NCI-H345 (cell line): ENCODE results near the gene C22orf42.
"Not testable (repeated sequence)": the region's sequence is repeated elsewhere in the genome, so short reads cannot be mapped to it uniquely, and the experiment has no call there.

Source experiments
- DNase-seq: peaks from one replicate; lab custom pipeline; 2025; lab: John Stamatoyannopoulos, UW

Gene C22orf42

DNA sequence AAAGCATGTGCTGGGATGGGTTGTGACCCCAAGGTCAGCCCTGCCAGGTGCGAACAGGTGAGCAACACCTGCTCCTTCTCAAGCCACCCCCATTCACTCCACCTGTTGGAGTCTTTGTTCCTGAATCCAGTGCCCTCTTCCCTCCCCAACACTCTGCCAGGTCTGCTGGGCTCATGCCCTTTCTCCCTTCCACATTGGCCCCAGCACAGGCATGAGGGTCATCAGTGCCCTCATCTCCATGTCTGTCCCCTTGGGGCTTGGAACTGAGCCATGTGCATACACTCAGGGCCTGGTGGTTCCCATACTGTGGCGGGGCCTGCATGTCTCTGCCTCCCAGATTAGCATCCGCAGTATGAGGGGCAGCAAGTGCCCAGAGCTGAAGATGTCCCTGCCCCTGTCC lies 26.7 kb upstream of the C22orf42 start:
- DNase-seq, result no peak

DNA sequence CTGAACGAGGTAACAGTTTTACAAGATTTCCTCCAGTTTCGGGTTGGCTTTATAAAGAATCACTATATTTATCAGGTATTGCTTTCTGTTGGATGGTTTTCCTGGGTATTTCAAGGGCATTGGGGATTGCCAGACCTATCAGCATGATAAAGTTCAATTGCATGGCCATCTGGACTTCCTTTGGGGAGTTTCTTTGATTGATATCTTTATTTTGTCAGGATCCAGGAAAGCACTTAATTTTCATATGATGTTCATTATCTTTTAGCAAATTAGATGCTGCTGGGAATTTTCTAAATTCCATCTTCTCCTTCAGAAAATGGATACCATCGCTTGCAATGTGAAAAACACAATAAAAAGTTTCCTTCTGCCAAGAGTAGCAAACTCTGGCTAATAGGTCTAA lies 24.5 kb upstream of the C22orf42 start:
- no peak for DNase-seq

DNA sequence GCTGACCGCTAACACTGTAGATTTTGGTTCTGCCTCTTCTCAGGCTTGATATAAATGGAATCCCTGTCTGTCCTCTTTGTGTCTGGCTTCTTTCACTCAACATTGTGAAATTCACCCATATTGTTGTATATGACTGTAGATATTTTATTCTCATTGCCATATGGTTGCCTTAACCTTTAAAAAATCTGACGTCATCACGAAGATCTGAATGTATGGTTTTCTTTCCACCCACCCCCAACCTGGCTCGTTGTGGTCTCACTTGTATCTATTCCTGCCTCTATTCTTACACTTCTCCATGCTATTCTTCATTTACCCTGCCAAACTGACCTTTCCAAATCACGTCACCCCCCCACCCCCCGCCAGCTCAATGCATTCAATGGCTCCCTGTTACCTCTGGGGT lies 21.9 kb upstream of the C22orf42 start:
- no peak for DNase-seq

DNA sequence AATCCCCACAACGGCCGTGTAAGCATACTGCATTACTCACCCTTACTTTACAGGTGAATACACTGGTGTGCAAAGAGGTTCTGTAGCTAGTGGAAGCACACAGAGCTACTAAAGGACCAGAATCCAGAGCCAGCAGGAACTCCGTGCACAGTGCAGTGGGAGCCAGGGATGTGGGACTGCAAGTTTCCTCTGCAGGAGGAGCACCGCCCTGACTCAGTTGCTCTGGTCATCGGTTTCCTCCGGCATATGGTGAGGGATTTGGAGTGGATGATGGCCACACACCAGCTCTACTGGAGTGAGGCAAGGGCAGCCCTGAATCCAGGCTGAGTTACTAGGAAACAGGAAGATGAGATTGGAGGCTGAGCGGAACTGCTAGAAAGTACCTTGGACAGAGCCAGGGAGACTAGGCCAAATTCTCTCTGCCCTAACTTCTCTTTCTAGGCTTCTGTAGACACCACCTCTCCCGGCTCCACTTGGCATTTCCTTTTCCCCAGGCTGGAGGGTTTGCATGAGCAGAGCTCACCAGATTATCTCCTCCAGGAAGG lies 18.2 kb upstream of the C22orf42 start:
- DNase-seq, result no peak

DNA sequence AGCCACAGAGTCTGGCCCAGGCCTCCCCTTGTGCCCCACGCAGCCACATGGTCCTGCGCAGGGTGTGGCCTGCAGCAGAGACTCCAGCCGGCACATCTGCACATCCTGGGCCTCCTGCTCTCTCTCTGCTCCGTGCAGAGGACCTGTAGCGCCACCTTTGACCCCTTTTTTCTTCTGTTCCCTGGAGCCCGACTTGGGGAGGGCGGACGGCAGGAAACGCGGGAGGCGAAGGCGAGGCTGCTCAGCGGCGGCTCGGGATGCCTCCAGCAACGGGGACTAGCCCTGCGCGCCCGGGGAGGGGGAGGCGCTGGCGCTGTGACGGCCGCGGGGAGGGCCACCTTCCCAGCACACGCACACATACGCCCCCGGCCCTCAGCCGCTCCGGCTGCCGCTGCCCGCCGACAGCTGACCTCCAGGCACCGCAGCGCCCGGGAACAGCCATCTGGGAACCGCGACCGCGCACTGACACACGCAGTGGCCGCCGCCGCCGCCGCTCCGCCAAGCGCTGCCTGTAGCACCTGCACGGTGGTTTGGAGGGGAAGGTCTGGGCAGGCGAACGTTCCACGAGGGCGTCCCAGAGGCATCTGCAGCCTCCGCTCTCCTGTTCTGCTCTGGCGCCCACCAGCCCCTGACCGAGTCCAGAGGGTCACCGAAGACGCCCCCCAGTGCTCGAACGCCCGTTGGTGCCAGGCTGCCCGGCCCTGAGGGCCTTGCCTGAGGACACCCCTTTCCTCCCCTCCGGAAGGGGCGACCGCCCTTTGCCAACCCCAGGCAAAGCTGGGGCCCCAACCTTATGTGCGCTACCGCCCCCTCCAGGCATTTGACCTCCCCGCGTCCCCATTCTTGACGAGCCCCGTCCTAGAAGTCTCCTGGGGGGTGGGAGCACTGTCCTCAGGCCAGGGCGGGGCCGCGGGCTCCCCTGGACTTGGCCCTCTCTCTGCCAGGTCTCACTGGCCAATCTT lies 16.9 kb upstream of the C22orf42 start:
- DNase-seq, result no peak

DNA sequence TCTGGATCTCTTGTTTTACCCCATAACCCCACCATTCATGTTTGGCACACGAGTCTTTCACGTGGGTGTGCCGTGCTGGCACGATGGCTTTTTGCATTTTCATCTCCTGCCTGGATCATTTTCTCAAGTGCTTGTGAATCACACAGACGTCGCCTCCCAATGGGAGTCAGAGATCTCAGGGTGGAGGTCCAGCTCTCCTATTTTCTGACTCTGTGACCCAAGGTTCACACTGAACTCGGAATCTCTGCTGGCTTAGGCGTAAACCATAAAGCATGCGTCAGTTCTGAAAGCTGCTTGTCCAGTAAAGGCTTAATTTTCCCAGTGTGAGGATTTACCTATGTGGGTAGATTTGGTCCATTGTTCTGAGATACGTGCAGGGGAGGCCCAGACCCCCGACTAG lies 16.0 kb upstream of the C22orf42 start:
- no peak for DNase-seq

DNA sequence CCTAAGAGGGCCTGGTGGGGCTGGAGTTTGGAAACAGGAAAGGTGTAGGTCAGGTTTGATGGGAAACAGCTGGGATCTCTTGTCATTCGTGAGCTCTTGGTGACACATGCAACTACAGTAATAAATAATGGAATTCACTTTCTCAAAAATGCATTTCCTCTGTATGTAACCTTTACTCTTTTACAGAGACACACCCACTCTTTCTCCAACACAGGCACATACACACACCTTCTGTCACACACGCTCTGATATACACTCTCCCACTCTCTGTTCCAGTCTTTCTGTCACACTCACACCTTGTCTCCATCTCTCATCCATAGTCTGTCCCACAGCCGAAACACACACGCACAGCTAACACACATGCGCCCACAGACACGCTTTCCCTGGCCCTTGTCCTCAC lies 6.6 kb upstream of the C22orf42 start:
- no peak for DNase-seq

DNA sequence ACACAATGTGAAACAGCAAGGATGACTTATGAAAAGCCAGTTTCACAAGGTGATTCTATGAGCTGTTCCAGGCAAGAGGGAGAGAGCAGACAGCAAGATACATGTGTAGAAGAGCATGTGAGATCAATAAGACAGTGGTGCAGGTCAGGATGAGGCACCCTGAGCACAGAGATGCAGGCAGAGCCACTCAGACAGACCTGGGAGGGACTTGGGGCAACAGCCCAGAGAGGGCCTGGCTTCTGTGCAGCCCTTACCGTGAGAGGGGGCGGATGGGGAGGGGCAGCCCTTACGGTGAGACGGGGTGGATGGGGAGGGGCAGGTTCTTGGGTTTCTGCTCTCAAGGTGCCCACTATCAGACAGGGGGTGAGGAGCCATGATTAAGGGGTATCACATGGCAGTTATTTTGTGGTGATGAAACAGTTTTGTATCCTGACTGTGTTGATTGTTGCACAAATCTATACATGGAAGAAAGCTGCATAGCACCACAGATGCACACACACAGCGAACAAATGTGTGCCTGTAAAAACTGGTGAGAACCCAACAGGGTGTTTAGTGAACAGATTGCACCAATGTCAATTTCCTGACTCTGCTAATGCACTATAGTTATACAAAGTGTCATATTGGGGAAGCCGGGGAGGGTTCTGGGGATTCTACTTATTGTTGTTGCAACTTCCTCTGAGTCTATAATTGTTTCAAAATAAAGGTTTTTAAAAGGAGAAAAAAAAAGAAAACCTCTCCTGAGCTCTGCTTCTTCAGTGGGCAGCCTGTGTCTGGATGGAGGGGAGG lies 5.2 kb upstream of the C22orf42 start:
- DNase-seq, result no peak

DNA sequence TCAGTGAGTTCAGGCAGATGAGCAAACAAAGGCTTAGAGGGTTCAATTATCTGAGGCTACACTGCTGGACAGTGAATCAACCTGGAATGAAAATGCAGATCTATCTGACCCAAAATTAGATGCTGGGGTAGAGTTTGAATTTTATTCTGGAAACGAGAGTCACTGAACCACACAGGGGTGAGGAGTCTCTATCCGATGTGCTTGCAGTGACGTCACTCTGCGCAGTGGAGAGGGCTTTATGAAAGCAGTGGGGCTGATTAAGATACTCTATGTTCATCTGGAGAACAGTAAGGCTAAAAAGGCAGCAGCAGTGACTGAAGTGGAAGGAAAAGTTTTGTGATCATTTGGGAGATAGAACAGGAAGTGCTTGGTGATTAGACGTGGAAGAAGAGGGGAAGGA lies 1.3 kb upstream of the C22orf42 start:
- not testable (repeated sequence) for DNase-seq

DNA sequence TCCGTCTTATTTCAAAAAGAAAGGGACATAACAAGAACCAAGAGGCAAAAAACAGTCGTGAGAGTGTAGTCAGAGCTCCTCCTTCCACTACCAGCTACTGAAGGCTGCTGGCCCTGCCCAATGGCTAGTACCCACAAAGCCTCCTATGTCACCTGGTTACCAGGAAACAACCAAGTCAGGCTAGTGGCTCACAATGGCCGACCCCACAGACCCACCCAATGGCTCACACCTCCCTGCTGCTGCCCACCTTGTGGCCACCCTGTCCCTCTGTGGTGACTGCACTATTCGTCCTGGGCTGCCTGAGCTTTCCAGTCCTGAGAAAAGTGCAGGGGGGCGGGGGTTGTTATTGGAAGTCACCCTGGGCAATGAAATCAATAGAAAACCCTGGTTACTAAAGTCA lies 1.5 kb downstream of the C22orf42 start:
- DNase-seq, result not testable (repeated sequence)

DNA sequence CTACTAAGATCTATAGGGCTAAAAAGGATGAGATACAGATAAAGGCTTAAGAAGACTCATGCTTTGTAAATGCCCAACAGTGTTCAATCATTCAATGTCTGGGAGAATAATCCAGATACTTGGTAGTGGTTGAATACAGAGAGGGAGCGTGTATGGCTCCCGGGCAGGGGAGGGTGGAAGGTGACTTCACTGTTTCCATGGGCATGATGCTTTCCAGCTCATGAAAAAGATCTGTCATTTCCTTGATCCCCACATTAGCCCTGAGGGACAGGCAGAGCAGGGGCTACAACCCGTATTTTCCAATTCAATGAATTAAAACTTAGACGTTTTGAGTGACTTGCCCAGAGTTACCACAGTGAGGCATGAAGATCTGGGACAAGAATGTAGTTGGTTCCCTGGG lies 4.4 kb downstream of the C22orf42 start:
- DNase-seq, result not testable (repeated sequence)

DNA sequence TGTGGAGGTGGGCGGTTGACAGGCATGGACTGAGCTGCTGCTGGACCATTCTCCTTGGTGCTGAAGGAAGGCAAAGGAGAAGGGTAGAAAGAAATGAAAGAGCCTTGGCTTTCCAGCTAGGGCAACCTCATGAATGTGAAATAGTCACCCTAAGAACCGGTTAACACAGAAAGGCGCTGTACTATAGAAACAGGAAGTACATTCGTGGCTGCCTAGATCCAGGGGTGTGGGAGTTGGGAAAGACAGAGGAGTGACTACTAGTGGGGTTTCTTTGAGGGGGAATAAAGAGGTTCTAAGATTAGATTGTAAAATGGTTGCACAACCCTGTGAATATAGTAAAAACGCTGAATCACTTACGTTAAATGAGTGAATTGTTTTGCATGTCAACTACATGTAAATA lies 7.5 kb downstream of the C22orf42 start:
- not testable (repeated sequence) for DNase-seq

DNA sequence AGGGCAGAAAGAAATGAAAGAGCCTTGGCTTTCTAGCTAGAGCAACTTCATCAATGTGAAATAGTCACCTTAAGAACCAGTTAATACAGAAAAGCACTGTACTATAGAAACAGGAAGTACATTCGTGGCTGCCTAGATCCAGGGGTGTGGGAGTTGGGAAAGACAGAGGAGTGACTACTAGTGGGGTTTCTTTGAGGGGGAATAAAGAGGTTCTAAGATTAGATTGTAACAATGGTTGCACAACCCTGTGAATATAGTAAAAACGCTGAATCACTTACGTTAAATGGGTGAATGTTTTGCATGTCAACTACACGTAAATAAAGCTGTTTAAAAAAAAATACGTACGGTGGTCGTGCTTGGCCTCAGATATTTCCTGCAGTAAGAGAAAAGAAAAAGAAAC lies 8.5 kb downstream of the C22orf42 start:
- not testable (repeated sequence) for DNase-seq

DNA sequence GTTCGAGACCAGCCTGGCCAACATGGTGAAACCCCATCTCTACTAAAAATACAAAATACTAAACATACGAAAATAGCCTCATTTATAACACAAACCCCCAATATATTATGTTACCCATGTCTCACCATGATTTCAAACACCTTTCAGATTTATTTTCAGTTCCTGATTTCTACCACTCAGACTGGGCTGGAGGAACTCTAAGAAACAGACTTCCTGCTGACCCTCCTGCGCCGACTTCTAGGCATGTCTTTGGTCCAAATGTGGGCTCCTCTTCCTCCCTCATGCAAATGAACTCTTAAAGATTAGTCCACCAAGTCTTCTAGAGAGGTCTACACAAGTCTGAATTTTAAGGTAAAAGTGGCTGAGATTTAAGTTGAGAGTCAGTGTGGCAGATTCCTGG lies 10.7 kb downstream of the C22orf42 start:
- not testable (repeated sequence) for DNase-seq

DNA sequence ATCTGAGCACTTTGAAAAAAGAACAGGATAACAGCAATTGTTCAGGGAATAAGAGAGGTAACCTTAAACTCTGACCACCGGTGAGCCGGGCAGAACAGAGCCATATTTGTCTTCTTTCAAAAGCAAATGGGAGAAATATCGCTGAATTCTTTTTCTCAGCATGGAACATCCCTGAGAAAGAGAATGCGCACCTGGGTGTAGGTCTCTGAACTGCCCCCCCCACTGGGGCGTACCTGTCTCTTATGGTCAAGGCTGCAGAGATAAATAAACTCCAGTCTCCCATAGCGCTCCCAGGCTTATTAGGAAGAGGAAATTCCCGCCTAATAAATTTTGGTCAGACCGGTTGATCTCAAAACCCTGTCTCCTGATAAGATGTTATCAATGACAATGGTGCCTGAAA lies 12.0 kb downstream of the C22orf42 start:
- not testable (repeated sequence) for DNase-seq

DNA sequence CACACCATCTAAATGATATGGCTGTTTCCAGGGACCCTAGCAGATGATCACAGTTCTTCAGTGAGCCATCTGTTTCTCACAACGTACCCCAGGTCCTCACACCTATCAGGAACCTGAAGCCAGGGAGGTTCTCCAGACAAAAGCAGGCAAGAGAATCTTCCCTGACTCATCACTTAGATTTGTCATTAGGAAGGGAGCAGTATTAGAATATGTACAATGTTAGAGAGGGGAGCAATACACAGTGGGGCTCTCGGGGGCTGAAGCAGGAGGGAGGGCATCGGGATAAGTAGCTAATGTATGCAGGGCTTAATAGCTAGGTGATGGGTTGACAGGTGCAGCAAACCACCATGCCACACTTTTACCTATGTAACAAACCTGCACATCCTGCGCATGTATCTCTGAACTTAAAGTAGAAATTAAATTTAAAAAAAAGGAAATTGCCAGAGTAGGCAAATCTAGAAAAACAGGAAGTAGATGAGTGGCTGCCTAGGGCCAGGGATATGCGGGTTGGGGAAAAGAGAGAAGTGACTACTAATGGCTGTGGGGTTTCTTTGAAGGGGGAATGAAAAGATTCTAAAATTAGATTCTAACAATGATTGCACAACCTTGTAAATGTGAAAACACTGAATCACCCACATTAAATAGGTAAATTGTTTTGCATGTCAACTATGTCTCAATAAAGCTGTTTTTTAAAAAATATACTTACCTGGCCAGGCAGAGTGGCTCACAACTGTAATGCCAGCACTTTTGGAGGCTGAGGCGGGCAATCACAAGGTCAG lies 14.4 kb downstream of the C22orf42 start:
- DNase-seq, result no peak

DNA sequence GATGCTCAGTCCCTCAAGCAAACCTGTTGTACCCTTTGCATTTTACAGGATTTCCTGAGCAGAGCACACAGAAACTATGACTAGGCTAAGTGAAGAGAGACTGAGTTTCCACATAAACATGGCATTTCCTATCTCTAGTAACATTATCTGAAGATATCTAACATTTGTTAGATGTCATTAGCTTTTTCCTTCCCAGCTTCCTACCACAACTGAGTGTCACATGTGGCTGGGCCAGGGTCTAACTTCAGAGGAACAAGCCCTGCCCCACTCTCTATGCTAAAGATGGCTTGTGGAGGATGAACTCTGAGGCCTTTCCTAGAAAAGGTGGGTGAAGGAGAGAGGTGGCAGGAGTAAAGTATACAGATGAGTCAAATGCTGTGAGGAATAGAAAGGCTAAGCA lies 16.5 kb downstream of the C22orf42 start:
- DNase-seq, result no peak

DNA sequence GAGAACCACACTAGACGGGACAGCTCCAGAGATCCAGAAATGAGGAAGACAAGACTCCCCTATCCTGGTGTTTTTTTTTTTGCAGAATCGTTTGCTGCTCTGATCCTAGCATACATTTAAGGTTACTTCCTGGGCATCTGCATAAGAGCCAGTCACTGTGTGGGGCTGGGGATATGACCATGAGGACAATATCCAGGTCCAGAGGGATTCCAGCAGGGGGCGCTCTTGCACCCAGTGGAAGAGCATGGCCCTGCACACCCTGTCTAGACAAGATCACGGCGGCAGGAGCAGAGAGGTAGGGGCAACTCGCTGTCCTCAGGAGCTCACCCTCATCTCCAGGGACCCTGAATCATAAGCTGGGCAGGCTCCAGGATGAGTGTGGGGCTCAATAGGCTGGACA lies 18.4 kb downstream of the C22orf42 start:
- DNase-seq, result not testable (repeated sequence)

DNA sequence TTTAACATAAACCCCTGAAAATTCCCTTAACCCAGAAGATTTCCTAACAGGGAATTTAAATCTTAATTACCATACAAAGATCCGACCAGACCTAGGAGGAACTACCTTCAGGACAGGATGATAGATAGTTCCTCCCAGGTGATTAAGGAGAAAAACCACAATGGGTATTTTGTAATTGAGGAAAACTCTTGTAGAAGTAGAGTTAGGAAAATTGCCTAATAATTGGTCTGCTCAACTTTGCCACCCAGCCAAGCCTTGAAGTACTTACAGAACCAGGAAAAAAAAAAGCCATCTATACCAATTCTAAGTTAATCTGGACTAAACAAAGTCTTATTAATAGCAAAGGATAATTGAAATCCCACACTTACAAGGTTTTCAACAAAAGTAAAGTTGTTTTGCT lies 20.5 kb downstream of the C22orf42 start:
- DNase-seq, result not testable (repeated sequence)

DNA sequence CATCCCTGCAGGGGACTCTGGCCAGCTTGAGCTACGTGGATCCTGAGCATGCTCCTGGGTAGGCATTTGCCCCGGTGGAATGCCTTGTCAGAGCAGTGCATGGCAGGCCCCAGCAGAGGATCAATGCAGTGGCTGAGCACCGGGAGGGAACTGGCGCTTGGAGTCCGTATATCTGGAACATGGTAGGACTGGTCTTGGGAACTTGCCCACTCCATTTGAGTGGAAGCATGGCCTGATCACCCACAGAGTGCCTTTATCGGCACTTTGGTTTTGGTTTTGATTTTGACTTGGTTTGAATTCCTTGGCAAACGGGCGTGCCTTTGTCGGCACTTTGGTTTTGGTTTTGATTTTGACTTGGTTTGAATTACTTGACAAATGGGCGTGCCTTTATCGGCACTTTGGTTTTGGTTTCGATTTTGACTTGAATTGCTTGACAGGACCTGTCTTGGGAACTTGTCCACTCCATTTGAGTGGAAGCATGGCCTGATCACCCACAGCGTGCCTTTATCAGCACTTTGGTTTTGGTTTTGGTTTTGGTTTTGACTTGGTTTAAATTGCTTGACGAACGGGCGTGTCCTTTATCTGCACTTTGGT lies 21.3 kb downstream of the C22orf42 start:
- peak; percentile 43 for DNase-seq

DNA sequence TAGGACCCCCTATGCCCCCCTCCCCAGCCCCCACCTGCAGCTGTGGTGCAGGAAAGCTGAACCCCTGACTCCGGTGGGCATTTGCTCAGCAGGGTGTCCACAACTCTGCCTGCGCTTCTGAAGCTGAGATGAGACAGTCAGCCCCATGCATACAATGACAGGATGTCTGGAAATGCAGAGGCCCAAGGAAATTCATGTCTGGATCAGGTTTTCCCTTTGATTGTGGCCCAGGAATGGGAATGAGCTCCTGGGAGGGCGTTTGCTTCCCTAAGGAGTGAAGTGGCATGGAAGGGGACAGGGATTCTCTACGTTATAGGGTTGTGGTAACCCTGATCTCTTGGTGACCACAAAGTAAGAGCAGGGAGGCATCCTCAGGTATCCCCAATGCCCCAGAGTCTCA lies 22.2 kb downstream of the C22orf42 start:
- DNase-seq, result not testable (repeated sequence)

DNA sequence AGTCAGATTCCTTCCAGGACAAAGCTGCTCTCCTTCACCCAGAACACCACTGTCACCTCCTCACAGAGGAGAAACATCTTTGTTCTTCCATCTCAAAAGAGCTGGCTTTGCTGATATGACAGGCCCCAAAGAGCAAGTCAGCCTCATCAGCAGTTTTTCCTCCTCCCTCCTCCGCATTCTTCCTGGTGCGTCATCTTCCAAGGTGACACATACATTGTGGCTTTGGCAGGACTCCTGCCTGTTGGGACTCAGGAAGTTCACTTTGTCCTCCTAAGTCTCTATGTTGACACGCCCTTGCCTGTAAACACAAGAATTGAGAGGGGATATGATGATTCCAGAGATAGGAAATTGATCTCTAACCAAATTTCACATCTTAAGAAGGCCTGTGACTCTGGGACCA lies 23.1 kb downstream of the C22orf42 start:
- DNase-seq, result not testable (repeated sequence)
